DND-41 (cell line): ENCODE measurements around the gene MARCHF3.

Source experiments
- ATAC-seq: fragments of 200-7000 bp; cut with Tn5 transposase; 3 replicates; pipeline ENCODE4 v1.9.1; 2021; ENCODE audit warnings: low read depth; ENCODE audit not compliant: insufficient read depth
- DNase-seq: peaks from one replicate; pipeline ENCODE4 v3.0.0-alpha.2; 2020
- H2AFZ ChIP-seq: 2 replicates; pipeline ENCODE4 v1.6.0; 2012; ENCODE audit warnings: low read depth, low read length
- H3K27ac ChIP-seq: 2 replicates; pipeline ENCODE4 v1.5.1; 2012; ENCODE audit warnings: low read length, inconsistent platforms
- H3K27me3 ChIP-seq: fragments of 200-600 bp; sonication (generic); 2 replicates; pipeline ENCODE4 v1.6.0; 2012; ENCODE audit warnings: low read length, mild to moderate bottlenecking, inconsistent platforms; ENCODE audit not compliant: insufficient read depth, poor library complexity
- H3K36me3 ChIP-seq: 2 replicates; pipeline ENCODE4 v1.5.1; 2012; ENCODE audit warnings: low read length, inconsistent platforms; ENCODE audit not compliant: insufficient read depth
- H3K4me1 ChIP-seq: 2 replicates; pipeline ENCODE4 v1.5.1; 2012; ENCODE audit warnings: mild to moderate bottlenecking, low read length; ENCODE audit not compliant: insufficient read depth
- H3K4me2 ChIP-seq: 2 replicates; pipeline ENCODE4 v1.6.0; 2012; ENCODE audit warnings: mild to moderate bottlenecking, moderate library complexity, low read length, inconsistent platforms; ENCODE audit not compliant: insufficient read depth
- H3K4me3 ChIP-seq, 2 experiments: fragments of 200-600 bp in 1 of 2; shearing (Covaris generic) in 1 of 2; 2 replicates each; pipeline ENCODE4 v1.5.1; 2012 to 2016; ENCODE audit warnings: inconsistent platforms in 2 of 2, low read length in 2 of 2, mild to moderate bottlenecking in 2 of 2, low read depth in 1 of 2, moderate library complexity in 1 of 2
- H3K79me2 ChIP-seq: 2 replicates; pipeline ENCODE4 v1.6.0; 2012; ENCODE audit warnings: low read length, inconsistent platforms; ENCODE audit not compliant: insufficient read depth
- H3K9ac ChIP-seq: 2 replicates; pipeline ENCODE4 v1.6.0; 2012; ENCODE audit warnings: low read depth, mild to moderate bottlenecking, inconsistent platforms, low read length, moderate library complexity
- H3K9me3 ChIP-seq: 2 replicates; pipeline ENCODE4 v1.5.1; 2012; ENCODE audit warnings: low read length, moderate library complexity, mild to moderate bottlenecking, inconsistent platforms; ENCODE audit not compliant: insufficient read depth, severe bottlenecking
- H4K20me1 ChIP-seq: 2 replicates; pipeline ENCODE4 v1.6.0; 2012; ENCODE audit warnings: low read length; ENCODE audit not compliant: insufficient read depth
- CTCF ChIP-seq: IDR thresholded peaks from 2 replicates; pipeline ENCODE4 v1.5.1; 2012; ENCODE audit warnings: borderline replicate concordance, low read length, moderate library complexity, mild to moderate bottlenecking; ENCODE audit not compliant: poor library complexity, severe bottlenecking; ENCODE audit errors: extremely low read depth
- EZH2 ChIP-seq: IDR thresholded peaks from 3 replicates; pipeline ENCODE4 v1.6.1; 2012; ENCODE audit warnings: borderline replicate concordance, low read depth, mild to moderate bottlenecking, moderate library complexity, low read length, inconsistent platforms; ENCODE audit not compliant: severe bottlenecking

MARCHF3 gene

GRCh38 chr5:127031863-127032232 is 1.5 kb upstream of the MARCHF3 start:
- H2AFZ ChIP-seq = no peak overlapping the region
- no peaks in the 10 kb centered on the region for H3K9me3 ChIP-seq
- H3K36me3 ChIP-seq = no peaks in the 10 kb centered on the region
- H4K20me1 ChIP-seq = no peaks in the 10 kb centered on the region
- H3K79me2 ChIP-seq = no peaks in the 10 kb centered on the region
- no peak overlapping the region for H3K9ac ChIP-seq
- H3K27ac ChIP-seq = no peak overlapping the region
- H3K4me1 ChIP-seq = no peaks in the 10 kb centered on the region
- ATAC-seq (no peak), DNase-seq (no peak)
- TF ChIP-seq EZH2 (no peak), CTCF (no peak)
- no peak overlapping the region for H3K4me2 ChIP-seq
- H3K27me3 ChIP-seq = peaks cover 8% of the 10 kb centered on the region
- H3K4me3 ChIP-seq = no peak overlapping the region

DNA sequence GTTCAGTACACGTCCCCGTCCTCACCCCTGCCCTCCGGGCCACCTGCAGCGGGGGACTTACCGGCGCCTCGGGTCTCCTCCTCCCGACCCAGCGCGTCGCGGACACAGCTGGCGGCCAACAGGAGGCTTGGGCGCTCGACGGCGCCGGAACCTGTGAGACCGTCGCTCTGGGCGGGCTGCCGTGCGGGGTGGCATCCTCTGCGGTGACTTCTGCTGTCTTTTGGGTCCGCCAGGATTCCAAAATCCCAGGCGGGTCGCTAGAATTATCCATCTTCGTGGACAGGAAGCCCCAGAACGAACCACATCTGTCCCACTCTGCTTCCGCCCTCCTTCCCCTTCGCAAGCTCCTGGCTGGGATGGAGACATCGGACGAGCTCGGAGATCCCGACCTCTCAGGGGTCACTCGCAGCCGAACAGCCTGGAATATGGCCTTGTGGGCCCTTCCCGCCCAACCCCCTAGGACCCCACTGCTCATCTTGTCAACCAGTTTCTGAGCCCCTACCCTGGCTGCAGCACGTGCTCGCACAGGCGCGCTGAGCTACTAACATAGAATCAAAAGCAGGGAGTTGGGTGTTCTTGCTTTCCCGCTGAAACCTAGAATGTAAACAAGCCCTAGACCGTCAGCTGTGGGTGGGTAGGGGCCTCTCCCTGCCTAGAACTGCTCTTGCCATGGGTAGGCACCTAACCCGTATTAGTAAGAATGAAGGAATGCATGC is 947 bp upstream of the MARCHF3 start:
- Histone ChIP-seq H3K27ac (no peak overlapping the region), H4K20me1 (no peaks in the 10 kb centered on the region), H3K4me3 (no peak overlapping the region), H3K79me2 (no peaks in the 10 kb centered on the region), H3K4me2 (no peak overlapping the region), H2AFZ (no peak overlapping the region), H3K36me3 (no peaks in the 10 kb centered on the region), H3K27me3 (peaks cover 8% of the 10 kb centered on the region), H3K4me1 (no peaks in the 10 kb centered on the region), H3K9ac (no peak overlapping the region), H3K9me3 (no peaks in the 10 kb centered on the region)
- ATAC-seq (no peak), DNase-seq (no peak)
- TF ChIP-seq CTCF (no peak), EZH2 (no peak)

- no peaks in the 10 kb centered on the region for H3K4me1 ChIP-seq
- no peaks in the 10 kb centered on the region for H4K20me1 ChIP-seq
- no peaks in the 10 kb centered on the region for H3K79me2 ChIP-seq
- no peak for DNase-seq
- no peak overlapping the region for H3K4me3 ChIP-seq
- no peak overlapping the region for H3K27ac ChIP-seq
- no peaks in the 10 kb centered on the region for H3K36me3 ChIP-seq
- H3K9me3 ChIP-seq = no peaks in the 10 kb centered on the region
- TF ChIP-seq CTCF (no peak), EZH2 (no peak)
- H2AFZ ChIP-seq = no peak overlapping the region
- H3K27me3 ChIP-seq = peaks cover 4% of the 10 kb centered on the region
- H3K9ac ChIP-seq = no peak overlapping the region
- no peak for ATAC-seq
- H3K4me2 ChIP-seq = no peak overlapping the region
Measured at GRCh38 chr5:127029581-127030258, 638 bp downstream of the MARCHF3 start.
